HG03039 (cell line): ENCODE measurements around the gene KCNK4.

ENCODE experiments used
- ATAC-seq: cut with Tn5 transposase; IDR thresholded peaks from one replicate; pipeline ENCODE4 v1.9.1; 2021; ENCODE audit warnings: mild to moderate bottlenecking, moderate library complexity; ENCODE audit not compliant: unreplicated experiment

Gene KCNK4

DNA sequence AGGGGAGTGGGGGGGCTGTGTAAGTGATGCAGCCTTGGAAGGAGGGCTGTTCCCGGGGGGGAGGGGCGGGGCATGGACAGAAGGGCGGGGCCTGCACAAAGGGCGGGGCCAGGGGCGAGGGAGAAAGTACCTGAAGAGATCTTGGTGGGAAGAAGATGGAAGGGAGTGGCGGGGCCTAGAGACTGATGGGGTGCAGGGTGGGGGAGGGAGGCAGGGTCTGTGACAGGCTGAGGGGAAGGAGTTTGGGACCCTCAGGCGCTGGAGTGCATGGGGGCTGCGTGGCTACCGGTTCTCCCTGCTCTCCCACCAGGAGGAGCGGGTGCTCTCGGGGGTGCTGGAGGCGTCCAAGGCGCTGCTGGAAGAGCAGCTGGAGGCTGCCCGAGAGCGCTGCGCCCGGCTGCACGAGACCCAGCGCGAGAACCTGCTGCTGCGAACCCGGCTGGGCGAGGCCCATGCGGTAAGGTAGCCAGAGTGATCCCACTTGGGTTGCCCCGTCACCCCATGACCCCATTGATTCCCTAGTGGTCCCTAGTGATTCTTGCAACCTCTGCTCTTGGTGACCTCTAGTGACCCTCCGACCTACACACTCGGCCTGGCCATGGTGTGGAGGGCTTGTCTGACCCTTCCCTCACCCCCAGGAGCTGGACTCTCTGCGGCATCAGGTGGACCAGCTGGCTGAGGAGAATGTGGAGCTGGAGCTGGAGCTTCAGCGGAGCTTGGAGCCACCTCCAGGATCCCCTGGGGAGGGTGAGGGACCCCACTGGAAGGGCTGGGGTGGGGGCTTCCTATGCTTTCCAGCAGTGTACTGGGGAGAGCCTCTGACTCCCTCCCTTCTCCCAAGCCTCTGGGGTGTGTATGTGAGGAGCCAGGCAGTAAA lies 52.0 kb downstream of the KCNK4 start:
- no peak for ATAC-seq

- ATAC-seq: no peak
These were observed 52.9 kb downstream of the KCNK4 start for GRCh38 chr11:64343767-64344559.

DNA sequence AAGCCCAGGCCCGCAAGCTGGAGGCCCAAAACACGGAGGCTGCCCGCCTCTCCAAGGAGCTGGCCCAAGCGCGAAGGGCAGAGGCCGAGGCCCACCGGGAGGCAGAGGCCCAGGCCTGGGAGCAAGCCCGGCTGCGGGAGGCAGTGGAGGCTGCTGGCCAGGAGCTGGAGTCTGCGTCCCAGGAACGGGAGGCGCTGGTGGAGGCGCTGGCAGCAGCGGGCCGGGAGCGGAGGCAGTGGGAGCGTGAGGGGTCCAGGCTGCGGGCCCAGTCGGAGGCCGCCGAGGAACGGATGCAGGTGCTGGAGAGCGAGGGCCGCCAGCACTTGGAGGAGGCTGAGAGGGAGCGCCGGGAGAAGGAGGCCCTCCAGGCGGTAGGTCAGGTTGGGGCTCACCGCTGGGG lies 53.7 kb downstream of the KCNK4 start:
- no peak for ATAC-seq

DNA sequence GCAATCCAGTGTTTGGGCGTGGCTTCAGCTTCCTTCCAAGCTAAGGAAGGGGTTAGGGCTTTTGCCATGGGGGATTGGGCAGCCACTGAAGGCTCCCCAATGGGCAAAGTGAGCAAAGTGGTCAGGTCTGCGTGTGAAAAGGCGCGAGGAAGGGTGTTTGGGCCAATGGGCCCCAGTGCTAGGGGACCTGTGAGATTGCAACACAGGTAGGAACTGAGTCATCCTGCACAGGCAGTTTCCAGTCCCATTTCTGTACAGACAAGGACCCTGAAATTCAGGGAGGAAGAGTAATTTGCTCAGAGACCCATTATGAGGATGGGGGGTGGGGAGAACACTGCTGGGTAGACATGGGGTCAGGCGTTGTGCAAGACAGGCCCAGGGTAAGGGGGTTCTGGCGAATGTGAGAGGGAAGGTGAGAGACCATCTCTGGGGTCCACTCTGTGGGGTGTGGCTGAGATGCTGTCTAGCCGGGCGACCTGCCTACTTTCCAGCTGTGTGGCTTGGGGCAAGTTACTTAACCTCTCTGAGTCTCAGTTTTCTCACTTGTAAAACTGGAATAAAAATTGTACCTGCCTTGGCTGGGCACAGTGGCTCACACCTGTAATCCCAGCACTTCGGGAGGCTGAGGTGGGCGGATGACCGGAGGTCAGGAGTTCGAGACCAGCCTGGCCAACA lies 56.2 kb downstream of the KCNK4 start:
- ATAC-seq: no peak

DNA sequence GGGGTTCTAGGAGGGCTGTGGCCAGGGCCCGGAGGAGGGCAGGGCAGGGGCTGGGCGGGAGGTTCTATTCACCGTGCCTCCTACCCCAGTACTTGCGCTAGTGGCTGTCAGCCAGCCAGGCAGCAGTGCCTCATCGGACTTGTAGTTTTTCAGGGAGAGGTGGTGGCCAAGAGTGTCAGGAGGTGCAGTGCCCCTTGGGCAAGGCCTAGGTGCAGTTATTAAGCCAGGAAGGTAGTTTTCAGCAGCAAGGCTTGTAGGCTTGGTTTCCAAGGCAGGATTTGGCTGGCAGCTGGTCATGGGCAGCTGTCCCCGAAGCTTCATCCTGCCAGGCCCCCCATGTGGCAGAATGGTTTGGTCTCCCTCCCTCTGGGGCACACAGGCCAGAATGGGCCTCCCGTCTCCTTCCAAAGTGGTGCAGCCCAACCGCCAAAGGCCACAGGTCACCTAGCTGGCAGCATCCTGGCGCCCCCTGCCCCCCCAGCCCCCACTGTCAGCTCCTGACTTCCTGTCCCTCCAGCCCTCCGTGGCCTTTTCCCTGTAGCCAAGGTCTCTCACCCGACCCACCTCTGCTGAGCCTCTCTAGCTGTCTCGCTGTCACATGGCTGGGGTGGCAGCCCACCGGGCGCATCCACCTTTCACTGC lies 57.4 kb downstream of the KCNK4 start:
- no peak for ATAC-seq

GRCh38 chr11:64349025-64349387 lies 57.9 kb downstream of the KCNK4 start:
- ATAC-seq: no peak

DNA sequence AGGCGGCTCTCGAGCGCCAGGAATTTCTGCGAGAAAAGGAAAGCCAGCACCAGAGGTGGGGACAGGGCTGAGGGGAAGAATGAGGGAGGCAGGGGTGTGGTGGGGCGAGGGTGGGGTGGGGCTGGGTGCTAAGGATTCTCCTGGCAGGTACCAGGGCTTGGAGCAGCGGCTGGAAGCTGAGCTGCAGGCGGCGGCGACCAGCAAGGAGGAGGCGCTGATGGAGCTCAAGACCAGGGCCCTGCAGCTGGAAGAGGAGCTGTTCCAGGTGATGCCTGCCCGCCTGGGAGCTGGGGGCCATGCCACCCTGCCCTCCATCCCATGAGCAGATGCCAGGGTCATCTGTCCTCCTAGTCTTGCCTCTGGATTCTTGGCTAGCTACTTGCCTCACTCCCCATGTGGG lies 58.3 kb downstream of the KCNK4 start:
- ATAC-seq: no peak
